ENCODE results near the gene GALNT1.

DNA sequence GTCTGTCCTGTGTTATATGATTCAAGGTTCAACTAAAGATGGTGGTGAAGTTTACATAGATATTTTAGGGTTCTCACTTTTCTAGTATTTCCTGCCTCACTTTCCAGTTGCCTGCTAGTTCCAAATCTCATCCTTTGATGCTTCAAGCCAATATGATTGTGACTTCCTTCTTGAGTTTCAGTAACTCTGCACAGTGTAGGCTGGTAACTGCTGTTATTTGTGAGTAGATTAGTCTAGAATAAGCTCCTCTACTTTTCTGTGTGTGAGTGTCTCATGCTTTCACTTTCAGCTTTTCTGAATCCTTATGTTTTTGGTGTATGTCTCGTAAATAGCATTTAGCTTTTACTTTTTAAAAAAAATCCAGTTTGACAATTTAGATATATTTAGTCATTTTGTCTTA, 42.6 kb downstream of the GALNT1 start:
- TF ChIP-seq, protein P1, sequence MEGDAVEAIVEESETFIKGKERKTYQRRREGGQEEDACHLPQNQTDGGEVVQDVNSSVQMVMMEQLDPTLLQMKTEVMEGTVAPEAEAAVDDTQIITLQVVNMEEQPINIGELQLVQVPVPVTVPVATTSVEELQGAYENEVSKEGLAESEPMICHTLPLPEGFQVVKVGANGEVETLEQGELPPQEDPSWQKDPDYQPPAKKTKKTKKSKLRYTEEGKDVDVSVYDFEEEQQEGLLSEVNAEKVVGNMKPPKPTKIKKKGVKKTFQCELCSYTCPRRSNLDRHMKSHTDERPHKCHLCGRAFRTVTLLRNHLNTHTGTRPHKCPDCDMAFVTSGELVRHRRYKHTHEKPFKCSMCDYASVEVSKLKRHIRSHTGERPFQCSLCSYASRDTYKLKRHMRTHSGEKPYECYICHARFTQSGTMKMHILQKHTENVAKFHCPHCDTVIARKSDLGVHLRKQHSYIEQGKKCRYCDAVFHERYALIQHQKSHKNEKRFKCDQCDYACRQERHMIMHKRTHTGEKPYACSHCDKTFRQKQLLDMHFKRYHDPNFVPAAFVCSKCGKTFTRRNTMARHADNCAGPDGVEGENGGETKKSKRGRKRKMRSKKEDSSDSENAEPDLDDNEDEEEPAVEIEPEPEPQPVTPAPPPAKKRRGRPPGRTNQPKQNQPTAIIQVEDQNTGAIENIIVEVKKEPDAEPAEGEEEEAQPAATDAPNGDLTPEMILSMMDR (IDR thresholded peaks at IDR 0.05; ENCODE audit: low read depth, low read length, poor library complexity, severe bottlenecking), result no peak
- TF ChIP-seq EZH2phosphoT487 (IDR thresholded peaks at IDR 0.05; ENCODE audit: borderline replicate concordance, low read length), result no peak
